AG20443 (cell line): ENCODE measurements around the gene FNIP1.
"Not testable (repeated sequence)": the region's sequence is repeated elsewhere in the genome, so short reads cannot be mapped to it uniquely, and the experiment has no call there.

Experiments
- DNase-seq: peaks from one replicate; pipeline ENCODE4 v3.0.0; 2012; ENCODE audit warnings: low spot score, mixed read lengths

Gene FNIP1

GRCh38 chr5:131637694-131638093 lies 159.1 kb downstream of the FNIP1 start:
- no peak for DNase-seq

- DNase-seq = peak; percentile 34
Observed at GRCh38 chr5:131635684-131636572, 160.9 kb downstream of the FNIP1 start.

GRCh38 chr5:131634996-131635683 lies 161.7 kb downstream of the FNIP1 start, which contains the start of gene RAPGEF6:
Gene RAPGEF6 (minus strand): TSS chr5:131635229. CDS start chr5:131635030, 199 bp downstream.
- DNase-seq = peak; percentile 96

- DNase-seq = peak; percentile 50
Observed at GRCh38 chr5:131634666-131634995, 162.2 kb downstream of the FNIP1 start.

GRCh38 chr5:131634238-131634637 lies 162.6 kb downstream of the FNIP1 start:
- no peak for DNase-seq

- no peak for DNase-seq
Observed at GRCh38 chr5:131633830-131634229, 163.0 kb downstream of the FNIP1 start.

- no peak for DNase-seq
Observed at GRCh38 chr5:131630963-131631350, 165.9 kb downstream of the FNIP1 start.

- DNase-seq = no peak
Observed at GRCh38 chr5:131630208-131630962, 166.4 kb downstream of the FNIP1 start.

- DNase-seq = peak; percentile 23
Observed at GRCh38 chr5:131628990-131629389, 167.8 kb downstream of the FNIP1 start.

GRCh38 chr5:131627207-131627865 lies 169.5 kb downstream of the FNIP1 start:
- no peak for DNase-seq

- peak; percentile 24 for DNase-seq
Observed at GRCh38 chr5:131622633-131623032, 174.2 kb downstream of the FNIP1 start.

- DNase-seq = not testable (repeated sequence)
Observed at GRCh38 chr5:131621164-131621563, 175.7 kb downstream of the FNIP1 start.

- no peak for DNase-seq
Observed at GRCh38 chr5:131619102-131619501, 177.7 kb downstream of the FNIP1 start.

- no peak for DNase-seq
Observed at GRCh38 chr5:131617140-131617822, 179.5 kb downstream of the FNIP1 start.

GRCh38 chr5:131615957-131616356 lies 180.9 kb downstream of the FNIP1 start:
- DNase-seq = no peak

GRCh38 chr5:131613423-131613822 lies 183.4 kb downstream of the FNIP1 start:
- no peak for DNase-seq

- DNase-seq = no peak
Observed at GRCh38 chr5:131611064-131611381, 185.8 kb downstream of the FNIP1 start.

- DNase-seq = peak; percentile 47
Observed at GRCh38 chr5:131610198-131611063, 186.4 kb downstream of the FNIP1 start.

GRCh38 chr5:131609774-131610173 lies 187.0 kb downstream of the FNIP1 start:
- no peak for DNase-seq

- DNase-seq = no peak
Observed at GRCh38 chr5:131608597-131608996, 188.2 kb downstream of the FNIP1 start.
